H9 (cell line): ENCODE results near the gene CUEDC2. TPM values are rescaled to one million over a fixed set of nuclear protein-coding genes. Genes with fewer than 3 reads are reported as not detected.
A peak's percentile ranks its signal among the peaks of the same experiment; 100 is the strongest.

Experiments used
- DNase-seq: peaks from one replicate; pipeline ENCODE4 v3.0.0-alpha.2; 2017
- H2AFZ ChIP-seq: one replicate; pipeline ENCODE4 v1.6.1; 2013; ENCODE audit warnings: mild to moderate bottlenecking, low read length, control low read depth, moderate library complexity
- H2AK5ac ChIP-seq: 2 replicates; pipeline ENCODE4 v1.6.1; 2013; ENCODE audit warnings: low read length, control low read depth, mixed read lengths; ENCODE audit not compliant: insufficient read length
- H2BK120ac ChIP-seq: one replicate; pipeline ENCODE4 v1.6.1; 2013; ENCODE audit warnings: low read depth, mild to moderate bottlenecking, low read length, control low read depth, inconsistent platforms; ENCODE audit not compliant: poor library complexity, severe bottlenecking
- H2BK12ac ChIP-seq: 2 replicates; pipeline ENCODE4 v1.6.1; 2013; ENCODE audit warnings: low read length, control low read depth, mixed read lengths, low read depth; ENCODE audit not compliant: insufficient read length
- H2BK15ac ChIP-seq: 2 replicates; pipeline ENCODE4 v1.6.1; 2013; ENCODE audit warnings: low read depth, low read length, control low read depth
- H2BK20ac ChIP-seq: one replicate; pipeline ENCODE4 v1.6.1; 2013; ENCODE audit warnings: low read depth, mild to moderate bottlenecking, low read length, control low read depth, inconsistent platforms; ENCODE audit not compliant: poor library complexity, severe bottlenecking
- H2BK5ac ChIP-seq: 2 replicates; pipeline ENCODE4 v1.6.1; 2013; ENCODE audit warnings: low read length, control low read depth, mixed read lengths; ENCODE audit not compliant: insufficient read length
- H3K14ac ChIP-seq: 2 replicates; pipeline ENCODE4 v1.6.1; 2013; ENCODE audit warnings: low read length, control low read depth; ENCODE audit not compliant: insufficient read depth
- H3K18ac ChIP-seq: 2 replicates; pipeline ENCODE4 v1.6.1; 2013; ENCODE audit warnings: low read depth, mild to moderate bottlenecking, mixed read lengths, low read length, control low read depth; ENCODE audit not compliant: insufficient read length
- H3K23ac ChIP-seq: 2 replicates; pipeline ENCODE4 v1.6.1; 2013; ENCODE audit warnings: low read length, control low read depth, mixed read lengths, low read depth; ENCODE audit not compliant: insufficient read length
- H3K23me2 ChIP-seq: 2 replicates; pipeline ENCODE4 v1.6.1; 2013; ENCODE audit warnings: low read depth, mild to moderate bottlenecking, mixed read lengths, low read length, control low read depth; ENCODE audit not compliant: insufficient read length, poor library complexity, severe bottlenecking
- H3K27ac ChIP-seq: 2 replicates; pipeline ENCODE4 v1.5.1; 2013; ENCODE audit warnings: low read length, control low read depth, mixed read lengths, low read depth; ENCODE audit not compliant: insufficient read length
- H3K27me3 ChIP-seq: 2 replicates; pipeline ENCODE4 v1.6.1; 2013; ENCODE audit warnings: low read length, control low read depth, inconsistent platforms; ENCODE audit not compliant: insufficient read depth
- H3K4ac ChIP-seq: 2 replicates; pipeline ENCODE4 v1.6.1; 2013; ENCODE audit warnings: low read depth, mild to moderate bottlenecking, control low read depth, inconsistent platforms, low read length, moderate library complexity
- H3K4me1 ChIP-seq: 2 replicates; pipeline ENCODE4 v1.6.1; 2013; ENCODE audit warnings: low read length, control low read depth, inconsistent platforms; ENCODE audit not compliant: insufficient read depth
- H3K4me2 ChIP-seq: 2 replicates; pipeline ENCODE4 v1.6.1; 2013; ENCODE audit warnings: low read length, control low read depth, mixed read lengths; ENCODE audit not compliant: insufficient read length, insufficient read depth
- H3K56ac ChIP-seq: 2 replicates; pipeline ENCODE4 v1.6.1; 2013; ENCODE audit warnings: low read depth, mild to moderate bottlenecking, mixed read lengths, low read length, control low read depth; ENCODE audit not compliant: insufficient read length
- H3K79me1 ChIP-seq: 2 replicates; pipeline ENCODE4 v1.6.1; 2013; ENCODE audit warnings: low read depth, mild to moderate bottlenecking, moderate library complexity, low read length, control low read depth, inconsistent platforms; ENCODE audit not compliant: insufficient read depth, poor library complexity, severe bottlenecking
- H3K79me2 ChIP-seq: 2 replicates; pipeline ENCODE4 v1.6.1; 2013; ENCODE audit warnings: low read length, control low read depth, inconsistent platforms; ENCODE audit not compliant: insufficient read depth
- H3K9ac ChIP-seq: 2 replicates; pipeline ENCODE4 v1.6.1; 2013; ENCODE audit warnings: low read length, control low read depth, mixed read lengths; ENCODE audit not compliant: insufficient read length; ENCODE audit errors: extremely low read depth
- H3K9me3 ChIP-seq: one replicate; pipeline ENCODE4 v1.6.1; 2013; ENCODE audit warnings: low read depth, low read length, inconsistent platforms; ENCODE audit not compliant: control insufficient read depth
- H3T11ph ChIP-seq: one replicate; pipeline ENCODE4 v1.6.1; 2013; ENCODE audit warnings: mild to moderate bottlenecking, low read length, control low read depth, inconsistent platforms
- H4K20me1 ChIP-seq: one replicate; pipeline ENCODE4 v1.6.1; 2013; ENCODE audit not compliant: control insufficient read depth, insufficient read length, insufficient read depth
- H4K5ac ChIP-seq: 2 replicates; pipeline ENCODE4 v1.6.1; 2013; ENCODE audit warnings: low read depth, mild to moderate bottlenecking, mixed read lengths, low read length, control low read depth; ENCODE audit not compliant: insufficient read length
- H4K8ac ChIP-seq: replicated peaks from 2 replicates; pipeline ENCODE4 v1.6.1; 2013; ENCODE audit warnings: low read length, control low read depth, mixed read lengths, low read depth; ENCODE audit not compliant: insufficient read length
- H4K91ac ChIP-seq: 2 replicates; pipeline ENCODE4 v1.6.1; 2013; ENCODE audit warnings: low read depth, mild to moderate bottlenecking, moderate library complexity, mixed read lengths, low read length, control low read depth; ENCODE audit not compliant: insufficient read length
- H3K27ac Mint-ChIP-seq, 3 experiments: 2 replicates in 2 of 3; 3 replicates in 1 of 3; pipeline ENCODE4 v1.8.0; 2020 to 2021; ENCODE audit warnings: mixed read lengths in 3 of 3, mild to moderate bottlenecking in 1 of 3, moderate library complexity in 1 of 3
- H3K27me3 Mint-ChIP-seq: 2 replicates; pipeline ENCODE4 v1.8.0; 2021; ENCODE audit warnings: low read depth, mild to moderate bottlenecking, moderate library complexity, mixed read lengths
- H3K36me3 Mint-ChIP-seq, 3 experiments: 2 replicates in 2 of 3; 3 replicates in 1 of 3; pipeline ENCODE4 v1.8.0; 2020 to 2021; ENCODE audit warnings: low read depth in 3 of 3, mixed read lengths in 3 of 3; ENCODE audit not compliant: insufficient read depth in 1 of 3
- H3K4me1 Mint-ChIP-seq, 2 experiments: 2 replicates each; pipeline ENCODE4 v1.8.0; 2020; ENCODE audit warnings: mixed read lengths in 2 of 2
- H3K4me3 Mint-ChIP-seq, 2 experiments: 2 replicates in 1 of 2; 3 replicates in 1 of 2; pipeline ENCODE4 v1.8.0; 2020 to 2021; ENCODE audit warnings: mild to moderate bottlenecking in 2 of 2, mixed read lengths in 2 of 2, moderate library complexity in 1 of 2
- H3K9me3 Mint-ChIP-seq, 2 experiments: 2 replicates in 1 of 2; 3 replicates in 1 of 2; pipeline ENCODE4 v1.8.0; 2020; ENCODE audit warnings: mild to moderate bottlenecking in 2 of 2, mixed read lengths in 2 of 2, moderate library complexity in 1 of 2
- WGBS: extraction: QIAGEN DNeasy Blood & Tissue Kit; methylation state at CpG from one replicate; pipeline ENCODE4 v1.1.7; 2013; ENCODE audit warnings: missing lambda C conversion rate, low lambda C conversion rate, mixed read lengths; ENCODE audit not compliant: insufficient read length; ENCODE audit errors: extremely low coverage; 5-methylcytosine and 5-hydroxymethylcytosine counted together
- total RNA-seq: library from RNA; stranded (reverse); gene quantifications from 2 replicates; pipeline ENCODE4 v1.2.1, GENCODE V29; 2021
- TF ChIP-seq, protein P1 (sequence below): fragments of 200-600 bp; sonication (generic); conservative IDR thresholded peaks from 3 replicates; pipeline ENCODE4 v1.8.0; 2021; ENCODE audit warnings: antibody characterized with exemption, mild to moderate bottlenecking

Gene CUEDC2
- total RNA-seq, 1 experiment from 2014 or later = 41.2 TPM

DNA sequence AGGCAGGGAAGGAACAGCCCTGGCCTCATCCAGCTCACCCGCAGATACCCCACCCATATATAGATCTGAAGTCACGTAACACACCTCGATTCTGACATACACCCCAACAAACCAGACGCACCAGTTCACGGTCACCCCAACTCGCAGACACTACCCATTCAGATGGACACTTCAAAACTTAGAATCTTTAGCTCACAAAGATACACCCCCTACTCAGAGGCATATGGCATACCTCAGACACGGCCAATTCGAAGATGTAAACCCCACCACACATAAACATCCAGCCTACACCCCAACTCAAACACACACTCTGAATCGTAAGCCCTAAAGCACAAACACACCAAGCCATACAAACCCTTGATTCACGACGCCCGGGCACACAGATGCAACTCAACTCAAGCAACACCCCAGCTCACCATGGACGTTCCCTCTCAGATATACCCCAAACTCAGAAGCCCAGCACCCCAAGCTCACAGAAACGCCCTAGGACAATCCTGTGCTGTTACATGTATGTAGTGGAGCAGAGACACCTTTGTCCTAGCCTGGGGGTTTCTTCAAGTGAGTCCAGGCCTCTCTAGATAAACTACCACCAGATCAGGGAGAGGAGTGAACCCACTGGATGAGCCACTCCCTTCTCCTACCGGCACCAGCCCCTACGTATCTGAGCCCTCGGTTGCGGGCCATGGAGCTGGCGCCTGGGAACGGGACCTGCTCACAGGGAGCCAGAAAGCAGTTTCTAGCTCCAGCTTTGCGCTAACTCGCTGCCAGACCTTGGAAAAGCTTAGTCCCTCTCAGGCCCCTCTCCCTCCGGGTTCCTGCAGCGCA, 22.6 kb downstream of the CUEDC2 start:
- no peaks in the 10 kb centered on the region for H3K79me1 ChIP-seq
- peaks cover 27% of the 10 kb centered on the region; the same call in 1 of the 2 replicates for H3K27me3 ChIP-seq
- no peak overlapping the region for H2AK5ac ChIP-seq
- no peak overlapping the region for H3K4ac ChIP-seq
- H3K4me1 ChIP-seq = peaks cover 3% of the 10 kb centered on the region; the same call in 1 of the 2 replicates
- no peak overlapping the region for H3K14ac ChIP-seq
- peaks cover 0 to 4% of the 10 kb centered on the region in 2 experiments; a peak in 1 of 5 replicates for H3K9me3 Mint-ChIP-seq
- H3K36me3 Mint-ChIP-seq = peaks cover 0 to 2% (median 2%) of the 10 kb centered on the region in 3 experiments; a peak in 2 of 7 replicates
- DNase-seq = peak; percentile 38
- WGBS = no CpG with 5 or more reads among the region's 24 CpGs
- TF ChIP-seq, protein P1, sequence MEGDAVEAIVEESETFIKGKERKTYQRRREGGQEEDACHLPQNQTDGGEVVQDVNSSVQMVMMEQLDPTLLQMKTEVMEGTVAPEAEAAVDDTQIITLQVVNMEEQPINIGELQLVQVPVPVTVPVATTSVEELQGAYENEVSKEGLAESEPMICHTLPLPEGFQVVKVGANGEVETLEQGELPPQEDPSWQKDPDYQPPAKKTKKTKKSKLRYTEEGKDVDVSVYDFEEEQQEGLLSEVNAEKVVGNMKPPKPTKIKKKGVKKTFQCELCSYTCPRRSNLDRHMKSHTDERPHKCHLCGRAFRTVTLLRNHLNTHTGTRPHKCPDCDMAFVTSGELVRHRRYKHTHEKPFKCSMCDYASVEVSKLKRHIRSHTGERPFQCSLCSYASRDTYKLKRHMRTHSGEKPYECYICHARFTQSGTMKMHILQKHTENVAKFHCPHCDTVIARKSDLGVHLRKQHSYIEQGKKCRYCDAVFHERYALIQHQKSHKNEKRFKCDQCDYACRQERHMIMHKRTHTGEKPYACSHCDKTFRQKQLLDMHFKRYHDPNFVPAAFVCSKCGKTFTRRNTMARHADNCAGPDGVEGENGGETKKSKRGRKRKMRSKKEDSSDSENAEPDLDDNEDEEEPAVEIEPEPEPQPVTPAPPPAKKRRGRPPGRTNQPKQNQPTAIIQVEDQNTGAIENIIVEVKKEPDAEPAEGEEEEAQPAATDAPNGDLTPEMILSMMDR = no peak
- peak overlapping the region; percentile 27 for H3K4me2 ChIP-seq
- H3K9ac ChIP-seq = no peak overlapping the region
- peaks cover 2% of the 10 kb centered on the region for H4K20me1 ChIP-seq
- H2BK5ac ChIP-seq = no peak overlapping the region
- H4K8ac ChIP-seq = no peak overlapping the region
- peak overlapping the region; percentile 34 for H3K18ac ChIP-seq
- H2BK15ac ChIP-seq = no peak overlapping the region
- H3K27ac ChIP-seq = no peak overlapping the region
- no peak overlapping the region for H4K5ac ChIP-seq
- no peak overlapping the region for H3K27ac Mint-ChIP-seq
- H3K56ac ChIP-seq = no peak overlapping the region
- H3K23ac ChIP-seq = no peak overlapping the region
- peaks cover 3% of the 10 kb centered on the region for H3K23me2 ChIP-seq
- no peaks in the 10 kb centered on the region for H3K79me2 ChIP-seq
- peaks cover 89% of the 10 kb centered on the region for H3K27me3 Mint-ChIP-seq
- H2BK120ac ChIP-seq = no peak overlapping the region
- no peak overlapping the region for H2BK20ac ChIP-seq
- no peaks in the 10 kb centered on the region for H3K9me3 ChIP-seq
- H2BK12ac ChIP-seq = no peak overlapping the region
- H3K4me1 Mint-ChIP-seq = peaks cover 28 to 46% of the 10 kb centered on the region in 2 experiments
- no peak overlapping the region for H2AFZ ChIP-seq
- H4K91ac ChIP-seq = no peak overlapping the region
- H3K4me3 Mint-ChIP-seq = peak overlapping the region; percentile 47 to 75
- no peak overlapping the region for H3T11ph ChIP-seq
